Measurements from ENCODE around the gene TRPM1.

TRPM1 gene

DNA sequence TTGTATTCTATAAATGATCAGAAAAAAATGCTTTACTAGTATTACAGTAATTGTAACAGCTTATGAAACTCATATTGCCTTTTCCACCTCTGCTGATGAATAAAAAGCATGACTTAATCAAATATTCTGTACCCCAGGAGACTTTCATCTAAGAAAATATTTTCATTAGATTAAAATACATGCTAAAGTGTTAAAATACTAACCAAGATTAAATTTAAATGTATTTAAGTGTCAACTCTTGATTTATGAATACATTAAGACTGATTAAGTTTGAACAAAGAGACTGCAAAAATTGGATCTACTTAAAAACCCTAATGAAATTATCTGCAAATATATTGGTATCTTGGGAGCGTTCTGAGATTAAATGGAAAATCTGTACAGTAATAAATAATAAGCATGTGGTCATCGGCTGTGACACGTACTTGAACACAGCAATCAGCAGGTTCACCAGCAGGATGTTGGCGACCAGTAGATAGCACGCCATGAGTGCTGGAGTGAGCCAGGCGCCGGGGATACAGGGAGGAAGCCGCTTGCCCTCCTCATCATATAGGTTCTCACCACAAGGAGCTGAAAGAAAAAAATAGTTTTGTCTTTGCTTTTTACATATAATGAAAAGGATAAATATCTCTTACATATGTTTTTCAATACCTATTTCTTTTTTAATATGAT, 73.5 kb downstream of the TRPM1 start:
- TF ChIP-seq, protein P1, sequence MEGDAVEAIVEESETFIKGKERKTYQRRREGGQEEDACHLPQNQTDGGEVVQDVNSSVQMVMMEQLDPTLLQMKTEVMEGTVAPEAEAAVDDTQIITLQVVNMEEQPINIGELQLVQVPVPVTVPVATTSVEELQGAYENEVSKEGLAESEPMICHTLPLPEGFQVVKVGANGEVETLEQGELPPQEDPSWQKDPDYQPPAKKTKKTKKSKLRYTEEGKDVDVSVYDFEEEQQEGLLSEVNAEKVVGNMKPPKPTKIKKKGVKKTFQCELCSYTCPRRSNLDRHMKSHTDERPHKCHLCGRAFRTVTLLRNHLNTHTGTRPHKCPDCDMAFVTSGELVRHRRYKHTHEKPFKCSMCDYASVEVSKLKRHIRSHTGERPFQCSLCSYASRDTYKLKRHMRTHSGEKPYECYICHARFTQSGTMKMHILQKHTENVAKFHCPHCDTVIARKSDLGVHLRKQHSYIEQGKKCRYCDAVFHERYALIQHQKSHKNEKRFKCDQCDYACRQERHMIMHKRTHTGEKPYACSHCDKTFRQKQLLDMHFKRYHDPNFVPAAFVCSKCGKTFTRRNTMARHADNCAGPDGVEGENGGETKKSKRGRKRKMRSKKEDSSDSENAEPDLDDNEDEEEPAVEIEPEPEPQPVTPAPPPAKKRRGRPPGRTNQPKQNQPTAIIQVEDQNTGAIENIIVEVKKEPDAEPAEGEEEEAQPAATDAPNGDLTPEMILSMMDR (IDR thresholded peaks at IDR 0.05; ENCODE audit: low read depth, low read length), result no peak
- no peak for DNase-seq (ENCODE audit: extremely low read depth, low read depth)

DNA sequence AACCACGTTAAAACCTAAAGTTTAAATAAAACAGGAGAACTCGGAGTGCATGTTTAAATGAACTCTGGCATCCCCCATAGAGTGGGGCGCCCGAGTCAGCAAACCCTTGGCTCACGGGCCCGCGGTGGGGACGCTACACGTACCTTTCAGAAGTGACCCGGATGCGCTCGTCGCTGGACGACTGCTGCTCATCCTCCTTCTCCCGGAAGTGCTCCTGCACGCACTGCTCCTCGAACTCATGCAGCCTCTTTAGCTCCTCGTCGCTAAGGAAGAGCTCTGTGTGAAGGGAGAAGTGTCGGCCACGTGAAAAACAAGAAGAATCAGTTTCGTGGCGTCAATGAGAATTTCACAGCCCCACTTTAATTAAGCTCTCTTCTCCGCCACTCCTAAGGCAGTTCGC, 75.5 kb downstream of the TRPM1 start:
- TF ChIP-seq, protein P1 (IDR thresholded peaks at IDR 0.05; ENCODE audit: low read depth, low read length), result no peak
- no peak for DNase-seq (ENCODE audit: extremely low read depth, low read depth)

DNA sequence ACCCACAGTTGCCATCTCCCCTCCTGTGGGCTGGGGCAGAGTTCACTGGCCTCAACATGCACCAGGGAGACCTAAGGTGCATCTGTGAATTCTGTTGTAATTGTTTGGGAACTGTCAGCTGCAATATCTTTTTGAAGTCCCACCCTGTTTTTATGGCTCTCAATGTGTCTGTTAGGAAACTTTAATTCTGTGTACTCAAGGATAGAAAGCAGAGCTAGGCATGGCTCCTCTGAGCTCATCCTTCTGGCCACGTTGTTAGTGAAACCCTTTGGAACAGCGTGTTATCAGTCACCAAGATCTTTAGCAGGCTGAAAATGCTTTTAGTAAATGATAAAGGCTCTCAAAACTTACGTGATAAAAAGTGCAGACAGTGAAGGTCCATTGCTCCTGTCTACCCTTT, 76.5 kb downstream of the TRPM1 start:
- TF ChIP-seq, protein P1 (IDR thresholded peaks at IDR 0.05; ENCODE audit: low read depth, low read length), result no peak
- no peak for DNase-seq (ENCODE audit: extremely low read depth, low read depth)

DNA sequence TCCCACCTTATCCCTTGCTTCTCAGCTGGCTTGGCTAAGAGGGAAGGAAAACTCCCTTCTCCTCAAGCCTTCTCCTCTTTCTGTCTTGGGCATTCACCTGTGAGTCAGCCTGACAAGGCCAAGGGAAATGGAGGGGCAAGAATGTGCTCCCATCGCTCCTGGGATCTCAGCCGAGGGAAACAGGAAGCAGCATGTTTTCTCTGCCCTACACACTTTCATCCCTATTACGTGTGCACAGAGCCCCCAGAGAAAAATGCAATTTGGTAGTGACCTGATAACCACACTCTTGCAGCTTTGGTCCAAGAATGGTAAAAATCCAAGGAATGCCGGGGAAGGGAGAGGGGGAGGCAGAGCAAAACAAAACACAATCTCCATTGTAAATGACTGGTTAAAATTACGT, 77.2 kb downstream of the TRPM1 start:
- TF ChIP-seq, protein P1 (IDR thresholded peaks at IDR 0.05; ENCODE audit: low read depth, low read length), result no peak
- peak; percentile 76 for DNase-seq (ENCODE audit: extremely low read depth, low read depth)

DNA sequence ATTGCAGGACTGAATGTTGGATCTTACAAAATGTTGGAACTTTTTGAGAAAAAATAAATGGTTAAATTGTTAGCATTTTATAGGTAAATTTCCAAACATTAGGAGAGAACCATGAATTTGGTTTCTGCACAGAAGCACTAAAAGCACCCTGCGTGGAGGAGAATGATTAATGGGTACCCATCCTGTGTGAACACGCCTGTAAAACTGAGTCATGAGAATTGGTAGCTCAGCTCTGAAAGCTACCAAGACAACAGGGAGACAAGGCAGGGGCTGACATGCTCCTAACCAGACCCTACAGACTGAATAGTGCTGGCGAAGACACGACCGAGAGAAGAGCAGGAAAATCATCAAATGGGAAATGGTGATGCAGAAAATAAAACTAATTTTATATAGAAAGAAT, 77.7 kb downstream of the TRPM1 start:
- DNase-seq (ENCODE audit: extremely low read depth, low read depth), result no peak
- TF ChIP-seq, protein P1 (IDR thresholded peaks at IDR 0.05; ENCODE audit: low read depth, low read length), result no peak

DNA sequence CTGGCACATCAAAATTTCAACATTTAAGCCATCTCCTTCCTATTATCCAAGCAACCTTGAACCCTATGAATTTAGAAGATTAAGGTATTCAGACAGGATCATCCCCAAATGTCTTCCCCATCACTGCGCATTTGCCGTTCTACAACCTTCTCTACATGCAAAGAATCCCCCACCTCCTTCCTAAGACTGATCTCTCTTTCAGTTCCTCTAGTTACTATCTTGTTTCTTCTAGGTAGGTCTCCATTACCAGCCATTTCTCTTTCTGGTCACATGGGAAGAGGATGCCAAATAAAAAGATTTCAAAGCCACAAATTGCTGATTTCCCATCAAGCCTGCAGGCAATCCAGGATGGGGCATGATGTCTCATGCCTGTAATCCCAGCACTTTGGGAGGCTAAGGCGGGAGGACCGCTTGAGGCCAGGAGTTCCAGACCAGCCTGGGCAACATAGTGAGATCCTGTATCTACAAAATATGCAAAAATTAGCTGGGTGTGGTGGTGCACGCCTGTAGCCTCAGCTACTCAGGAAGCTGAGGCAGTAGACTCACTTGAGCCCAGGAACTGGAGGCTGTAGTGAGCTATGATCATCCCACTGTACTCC, 80.4 kb downstream of the TRPM1 start:
- DNase-seq (ENCODE audit: extremely low read depth, low read depth), result no peak
- TF ChIP-seq, protein P1 (IDR thresholded peaks at IDR 0.05; ENCODE audit: low read depth, low read length), result no peak

DNA sequence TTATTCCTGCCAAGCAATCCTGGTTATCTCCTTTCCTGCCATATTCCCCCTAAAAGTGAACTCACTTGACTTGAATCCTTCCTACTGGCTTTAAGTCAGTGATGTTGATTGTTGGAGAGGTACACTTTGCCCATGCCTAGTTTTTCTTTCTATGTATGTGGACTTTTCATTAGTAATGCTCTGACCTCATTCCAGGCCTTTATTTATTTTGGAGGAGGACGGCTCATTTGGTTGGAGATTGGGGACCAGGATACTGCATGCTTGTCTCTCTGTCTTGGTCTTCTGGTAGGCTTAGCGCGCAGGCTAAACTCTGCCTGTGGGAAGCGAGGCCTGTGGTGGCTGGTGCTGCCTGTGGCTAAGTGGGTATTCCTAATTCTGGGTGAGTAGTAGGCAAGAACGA, 81.0 kb downstream of the TRPM1 start:
- no peak for DNase-seq (ENCODE audit: extremely low read depth, low read depth)
- TF ChIP-seq, protein P1 (IDR thresholded peaks at IDR 0.05; ENCODE audit: low read depth, low read length), result no peak

Data from AG09319 (cell line).